Kidney (tissue), 14 donors: ENCODE results near the gene C1QTNF3. TPM values are rescaled to one million over a fixed set of nuclear protein-coding genes. Genes with fewer than 3 reads are reported as not detected.

ENCODE experiments used
- DNase-seq, 5 donors: peaks; one replicate each; pipeline ENCODE4 v3.0.0-alpha.2; 2013 to 2020
- FAIRE-seq: peaks from 2 replicates; lab custom pipeline; 2012; peaks lifted over from hg19 to GRCh38; lab: Jason Lieb, UNC
- H3K27ac ChIP-seq, 2 donors: one replicate each; pipeline ENCODE4 v1.7.0; 2013; ENCODE audit warnings: low read depth in 2 of 2, low read length in 2 of 2, inconsistent platforms in 1 of 2
- H3K27me3 ChIP-seq: one replicate; pipeline ENCODE4 v1.7.1; 2013; ENCODE audit warnings: low read length, inconsistent platforms; ENCODE audit not compliant: control insufficient read depth, insufficient read depth
- H3K36me3 ChIP-seq, 3 donors: one replicate each; pipeline versions ENCODE4 v1.7.0 to v1.7.1; 2013; ENCODE audit warnings: low read length in 3 of 3, control low read depth in 1 of 3, inconsistent platforms in 1 of 3; ENCODE audit not compliant: insufficient read depth in 3 of 3, control insufficient read depth in 2 of 3
- H3K4me1 ChIP-seq, 3 donors: one replicate each; pipeline versions ENCODE4 v1.7.0 to v1.7.1; 2013; ENCODE audit warnings: low read length in 3 of 3, inconsistent platforms in 1 of 3, low read depth in 1 of 3; ENCODE audit not compliant: control insufficient read depth in 2 of 3, insufficient read depth in 2 of 3
- H3K4me3 ChIP-seq, 3 donors: one replicate each; pipeline versions ENCODE4 v1.7.0 to v1.8.1; 2013; ENCODE audit warnings: low read length in 3 of 3, control low read depth in 1 of 3, inconsistent platforms in 1 of 3
- H3K9ac ChIP-seq, 3 donors: one replicate each; pipeline versions ENCODE4 v1.7.0 to v1.7.1; 2013; ENCODE audit warnings: low read length in 3 of 3, control low read depth in 1 of 3, inconsistent platforms in 1 of 3
- H3K9me3 ChIP-seq, 3 donors: one replicate each; pipeline versions ENCODE4 v1.7.0 to v1.7.1; 2013; ENCODE audit warnings: low read length in 3 of 3, control low read depth in 1 of 3, inconsistent platforms in 1 of 3; ENCODE audit not compliant: control insufficient read depth in 2 of 3, insufficient read depth in 1 of 3
- intact Hi-C: fragments of 100-400 bp; cut with DNase I; formaldehyde crosslinking; loops from one replicate; pipeline ENCODE4 v1.11.1; 2022
- polyA plus RNA-seq: library from polyadenylated mRNA; stranded (reverse); fragments of 350-450 nt; fragmentation: Illumina TruSeq; extraction: RNeasy Lipid Tissue Mini Kit (QIAGEN cat#74804); gene quantifications from one replicate; pipeline ENCODE4 v1.2.3, GENCODE V29; 2014; ENCODE audit warnings: low read depth, low replicate concordance; ENCODE audit not compliant: insufficient read depth
- total RNA-seq: library from RNA; stranded (reverse); fragmentation: NEBNext Ultra II Directional; extraction: Animal tissue kit (Norgen Biotek cat#: 25700); gene quantifications from one replicate; pipeline ENCODE4 v1.2.1, GENCODE V29; 2021
- TF ChIP-seq, protein P1 (sequence below): IDR thresholded peaks from 3 replicates; pipeline ENCODE4 v1.5.1; 2012; ENCODE audit warnings: mild to moderate bottlenecking, moderate library complexity, borderline replicate concordance; ENCODE audit not compliant: insufficient read depth; ENCODE audit errors: extremely low read depth
- donor health status: control.
- donor health status: control.
- donor health status: control.
- donor health status: control.
- donor health status: control.
- donor health status: DM: yes; HTN: yes; CAD: no.
- donor health status: Normal renal cell carcinoma (clear cell type).

Gene C1QTNF3
- total and polyA plus RNA-seq, 2 donors from 2014 or later: 6.3 to 38.4 TPM

DNA sequence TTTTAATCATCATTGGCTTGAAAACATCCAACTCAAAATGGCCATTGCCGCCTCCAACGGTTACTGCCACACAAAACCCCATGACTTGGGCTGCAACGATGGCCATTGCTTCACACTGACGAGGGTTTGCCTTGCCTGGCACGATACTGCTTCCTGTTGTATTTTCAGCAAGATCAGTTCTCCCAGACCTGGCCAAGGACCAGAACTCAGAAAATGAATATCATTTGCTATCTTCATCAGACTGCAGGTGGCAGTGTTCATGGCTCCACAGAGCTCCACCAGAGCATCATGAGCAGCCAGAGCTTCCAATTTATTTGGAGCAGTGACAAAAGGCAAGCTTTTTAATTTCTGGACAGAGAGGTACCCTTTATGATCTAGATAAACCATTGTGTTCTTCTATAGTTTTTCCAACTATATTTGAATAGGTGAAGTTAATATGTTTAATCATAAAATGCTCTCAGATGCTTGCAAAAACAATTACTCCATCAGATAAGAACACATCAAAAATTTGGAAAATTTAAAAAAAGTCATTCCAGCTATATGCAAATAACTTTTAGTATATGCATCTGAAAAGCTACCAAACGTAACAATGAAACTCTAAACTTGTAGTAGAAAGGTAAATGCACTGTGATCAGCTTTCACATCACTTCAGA lies 45.6 kb downstream of the C1QTNF3 start:
- Histone ChIP-seq H3K9me3 (no peaks in the 10 kb centered on the region), H3K4me3 (no peak overlapping the region), H3K27ac (no peak overlapping the region), H3K9ac (no peak overlapping the region), H3K27me3 (no peaks in the 10 kb centered on the region), H3K36me3 (peaks cover 2 to 21% (median 17%) of the 10 kb centered on the region in 3 donors), H3K4me1 (peaks cover 0 to 11% (median 8%) of the 10 kb centered on the region in 3 donors)
- DNase-seq (peak in 4 of 5 donors; percentile 32 to 82 (median 67)), FAIRE-seq (peak; percentile 21)
- TF ChIP-seq, protein P1, sequence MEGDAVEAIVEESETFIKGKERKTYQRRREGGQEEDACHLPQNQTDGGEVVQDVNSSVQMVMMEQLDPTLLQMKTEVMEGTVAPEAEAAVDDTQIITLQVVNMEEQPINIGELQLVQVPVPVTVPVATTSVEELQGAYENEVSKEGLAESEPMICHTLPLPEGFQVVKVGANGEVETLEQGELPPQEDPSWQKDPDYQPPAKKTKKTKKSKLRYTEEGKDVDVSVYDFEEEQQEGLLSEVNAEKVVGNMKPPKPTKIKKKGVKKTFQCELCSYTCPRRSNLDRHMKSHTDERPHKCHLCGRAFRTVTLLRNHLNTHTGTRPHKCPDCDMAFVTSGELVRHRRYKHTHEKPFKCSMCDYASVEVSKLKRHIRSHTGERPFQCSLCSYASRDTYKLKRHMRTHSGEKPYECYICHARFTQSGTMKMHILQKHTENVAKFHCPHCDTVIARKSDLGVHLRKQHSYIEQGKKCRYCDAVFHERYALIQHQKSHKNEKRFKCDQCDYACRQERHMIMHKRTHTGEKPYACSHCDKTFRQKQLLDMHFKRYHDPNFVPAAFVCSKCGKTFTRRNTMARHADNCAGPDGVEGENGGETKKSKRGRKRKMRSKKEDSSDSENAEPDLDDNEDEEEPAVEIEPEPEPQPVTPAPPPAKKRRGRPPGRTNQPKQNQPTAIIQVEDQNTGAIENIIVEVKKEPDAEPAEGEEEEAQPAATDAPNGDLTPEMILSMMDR: peak; percentile 70
- intact Hi-C loops: no loop called here

DNA sequence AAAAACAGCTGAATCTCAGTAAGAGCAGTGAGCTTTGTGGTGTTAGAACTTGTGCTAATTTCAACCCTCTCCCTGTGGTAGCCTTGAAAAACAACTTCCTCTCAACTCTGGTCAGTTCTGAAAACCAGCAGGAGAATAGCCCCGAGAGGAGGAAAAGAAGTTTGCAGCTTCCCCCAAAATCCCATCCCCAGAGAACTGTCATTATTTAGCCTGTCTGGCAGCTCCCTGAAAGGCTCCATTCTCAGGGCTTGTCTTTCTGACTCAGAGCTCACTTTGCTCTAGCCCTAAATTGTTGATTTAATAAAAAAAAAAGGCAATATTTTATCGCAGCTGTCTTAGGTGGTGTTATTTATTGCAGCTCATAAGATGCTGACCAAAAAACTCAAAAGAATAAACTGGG lies 47.1 kb downstream of the C1QTNF3 start:
- no peak for FAIRE-seq
- Histone ChIP-seq H3K27ac (no peak overlapping the region), H3K9me3 (no peaks in the 10 kb centered on the region), H3K4me3 (no peak overlapping the region), H3K36me3 (peaks cover under 1 to 21% (median 18%) of the 10 kb centered on the region in 3 donors), H3K9ac (no peak overlapping the region), H3K27me3 (no peaks in the 10 kb centered on the region), H3K4me1 (peaks cover 0 to 5% (median 5%) of the 10 kb centered on the region in 3 donors)
- peak in 1 of 5 donors; percentile 26 for DNase-seq
- TF ChIP-seq, protein P1: no peak
- intact Hi-C loops: no loop called here

DNA sequence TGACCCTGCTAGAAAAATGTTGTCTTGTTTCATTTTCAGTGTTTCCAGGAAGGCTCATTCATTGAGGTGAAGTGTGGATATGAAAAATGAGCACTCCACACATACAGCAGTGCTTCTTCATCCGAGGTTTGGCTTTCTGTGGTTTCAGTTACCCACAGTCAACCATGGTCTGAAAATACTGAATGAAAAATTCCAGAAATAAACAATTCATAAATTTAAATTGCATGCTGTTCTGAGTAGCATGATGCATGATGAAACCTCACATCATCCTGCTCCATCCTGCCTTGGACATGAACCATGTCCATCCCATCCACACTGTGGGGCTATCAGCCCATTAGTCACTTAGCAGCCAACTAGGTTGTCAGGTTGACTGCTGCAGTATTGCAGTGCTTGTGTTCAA lies 48.2 kb downstream of the C1QTNF3 start:
- Histone ChIP-seq H3K9ac (no peak overlapping the region), H3K36me3 (peaks cover 0 to 22% (median 15%) of the 10 kb centered on the region in 3 donors), H3K27ac (no peak overlapping the region), H3K9me3 (no peaks in the 10 kb centered on the region), H3K4me3 (no peak overlapping the region), H3K27me3 (no peaks in the 10 kb centered on the region), H3K4me1 (peaks cover 0 to 5% (median 5%) of the 10 kb centered on the region in 3 donors)
- DNase-seq (no peak), FAIRE-seq (no peak)
- TF ChIP-seq, protein P1: peak; percentile 8
- intact Hi-C loops: no loop called here

DNA sequence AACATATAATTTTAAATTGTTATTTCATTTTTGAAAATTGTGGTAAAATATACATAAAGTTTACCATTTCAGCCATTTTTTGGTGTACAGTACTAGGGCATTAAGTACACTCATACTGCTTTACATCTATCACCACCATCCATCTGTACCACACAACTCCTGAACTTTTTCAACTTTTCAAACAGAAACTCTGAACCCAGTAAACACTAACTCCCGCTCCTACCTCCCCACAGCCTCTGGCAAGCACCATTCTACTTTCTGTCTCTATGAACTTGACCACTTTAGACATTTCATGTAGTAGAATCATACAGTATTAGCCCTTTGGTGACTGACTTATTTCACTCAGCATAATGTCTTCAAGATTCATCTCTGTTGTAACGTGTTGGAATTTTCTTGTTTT lies 50.1 kb downstream of the C1QTNF3 start:
- FAIRE-seq (no peak), DNase-seq (no peak)
- TF ChIP-seq, protein P1: no peak
- no peaks in the 10 kb centered on the region for H3K9me3 ChIP-seq
- intact Hi-C loops: no loop called here
- H3K4me1 ChIP-seq: peaks cover 0 to 5% (median 5%) of the 10 kb centered on the region in 3 donors
- H3K36me3 ChIP-seq: peaks cover 4 to 29% (median 24%) of the 10 kb centered on the region in 3 donors
- H3K27me3 ChIP-seq: no peaks in the 10 kb centered on the region
- no peak overlapping the region for H3K4me3 ChIP-seq
- H3K9ac ChIP-seq: no peak overlapping the region
- H3K27ac ChIP-seq: no peak overlapping the region
